KMS-11 (cell line): Measurements from ENCODE around the gene LOXHD1.

Experiments used
- H2AFZ ChIP-seq: fragments of 200-600 bp; sonication (generic); 2 replicates; pipeline ENCODE4 v1.6.1; 2016; ENCODE audit warnings: antibody characterized with exemption, mixed run types, low read depth
- H3K27ac ChIP-seq: fragments of 200-600 bp; sonication (generic); 2 replicates; pipeline ENCODE4 v1.6.1; 2016; ENCODE audit warnings: mild to moderate bottlenecking, mixed run types
- H3K27me3 ChIP-seq: fragments of 200-600 bp; sonication (generic); 2 replicates; pipeline ENCODE4 v1.6.1; 2017; ENCODE audit warnings: mild to moderate bottlenecking, low read depth, mixed run types, moderate library complexity; ENCODE audit not compliant: insufficient read depth
- H3K36me3 ChIP-seq: fragments of 200-600 bp; sonication (generic); 2 replicates; pipeline ENCODE4 v1.6.1; 2017; ENCODE audit warnings: mild to moderate bottlenecking, mixed run types; ENCODE audit not compliant: insufficient read depth
- H3K4me1 ChIP-seq: fragments of 200-600 bp; sonication (generic); 2 replicates; pipeline ENCODE4 v1.6.1; 2016; ENCODE audit warnings: mild to moderate bottlenecking, low read depth, mixed run types; ENCODE audit not compliant: poor library complexity, severe bottlenecking
- H3K4me2 ChIP-seq: fragments of 200-600 bp; sonication (generic); 2 replicates; pipeline ENCODE4 v1.7.0; 2016; ENCODE audit warnings: mild to moderate bottlenecking, mixed run types
- H3K4me3 ChIP-seq: fragments of 200-600 bp; sonication (generic); IDR thresholded peaks from 2 replicates; pipeline ENCODE4 v1.6.1; 2017; ENCODE audit warnings: low read depth, low read length, mixed read lengths; ENCODE audit not compliant: insufficient read depth
- H3K79me2 ChIP-seq: fragments of 200-600 bp; sonication (generic); 2 replicates; pipeline ENCODE4 v1.6.1; 2016; ENCODE audit warnings: low read depth, mixed run types; ENCODE audit not compliant: insufficient read depth
- H3K9ac ChIP-seq: fragments of 200-600 bp; sonication (generic); 2 replicates; pipeline ENCODE4 v1.6.1; 2016; ENCODE audit warnings: mild to moderate bottlenecking, mixed run types
- H4K20me1 ChIP-seq: fragments of 200-600 bp; sonication (generic); 2 replicates; pipeline ENCODE4 v1.6.1; 2016; ENCODE audit warnings: mild to moderate bottlenecking, mixed run types; ENCODE audit not compliant: insufficient read depth
- CTCF ChIP-seq: fragments of 200-600 bp; sonication (generic); conservative IDR thresholded peaks from 2 replicates; pipeline ENCODE4 v1.6.1; 2017; ENCODE audit warnings: low read depth, mild to moderate bottlenecking, antibody characterized with exemption, low read length, moderate library complexity, mixed read lengths

The LOXHD1 gene

GRCh38 chr18:46519870-46520269, 137.2 kb downstream of the LOXHD1 start:
- no peak overlapping the region for H3K9ac ChIP-seq

GRCh38 chr18:46518438-46518837, 138.6 kb downstream of the LOXHD1 start:
- Histone ChIP-seq H2AFZ (no peak overlapping the region), H3K27me3 (no peaks in the 10 kb centered on the region), H3K9ac (no peak overlapping the region), H3K4me1 (no peaks in the 10 kb centered on the region), H3K4me3 (no peak overlapping the region), H4K20me1 (no peaks in the 10 kb centered on the region), H3K27ac (no peak overlapping the region), H3K4me2 (no peak overlapping the region), H3K36me3 (no peaks in the 10 kb centered on the region), H3K79me2 (no peaks in the 10 kb centered on the region)
- no peak for TF ChIP-seq CTCF

More at GRCh38 chr18:46519870-46520269, 137.2 kb downstream of the LOXHD1 start:
- Histone ChIP-seq H3K4me3 (no peak overlapping the region), H3K4me1 (no peaks in the 10 kb centered on the region), H3K36me3 (no peaks in the 10 kb centered on the region), H4K20me1 (no peaks in the 10 kb centered on the region), H2AFZ (no peak overlapping the region), H3K27me3 (no peaks in the 10 kb centered on the region), H3K4me2 (no peak overlapping the region), H3K27ac (no peak overlapping the region), H3K79me2 (no peaks in the 10 kb centered on the region)
- no peak for TF ChIP-seq CTCF

- no peak overlapping the region for H3K4me2 ChIP-seq
- H3K4me3 ChIP-seq, result no peak overlapping the region
- no peak for TF ChIP-seq CTCF
- no peak overlapping the region for H2AFZ ChIP-seq
- no peaks in the 10 kb centered on the region for H3K79me2 ChIP-seq
- H3K27ac ChIP-seq, result no peak overlapping the region
- H3K36me3 ChIP-seq, result no peaks in the 10 kb centered on the region
- H3K9ac ChIP-seq, result no peak overlapping the region
- H3K4me1 ChIP-seq, result no peaks in the 10 kb centered on the region
- no peaks in the 10 kb centered on the region for H3K27me3 ChIP-seq
- no peaks in the 10 kb centered on the region for H4K20me1 ChIP-seq
These were observed 140.5 kb downstream of the LOXHD1 start for GRCh38 chr18:46516555-46516954.

GRCh38 chr18:46510386-46510785, 146.6 kb downstream of the LOXHD1 start:
- Histone ChIP-seq H3K4me1 (no peaks in the 10 kb centered on the region), H3K79me2 (no peaks in the 10 kb centered on the region), H3K36me3 (no peaks in the 10 kb centered on the region), H3K27ac (no peak overlapping the region), H3K4me2 (no peak overlapping the region), H3K4me3 (no peak overlapping the region), H2AFZ (no peak overlapping the region), H3K27me3 (no peaks in the 10 kb centered on the region), H3K9ac (no peak overlapping the region), H4K20me1 (no peaks in the 10 kb centered on the region)
- TF ChIP-seq CTCF, result no peak
